ENCODE data around the gene CYTIP. TPM values are rescaled to one million over a fixed set of nuclear protein-coding genes. Genes with fewer than 3 reads are reported as not detected.

The CYTIP gene
- total and polyA plus RNA-seq, 2 of the 13 experiments (the other 11 are each of a cell fraction or from before 2014, with no cell fraction given), result not detected

- Histone ChIP-seq H3K36me3 (replicated peaks in 1 of 2; ENCODE audit: control insufficient read depth in 1 of 2, insufficient read depth in 2 of 2, low read length in 2 of 2) (no peaks in the 10 kb centered on the region), H3K9me3 (ENCODE audit: low read length) (no peaks in the 10 kb centered on the region), H4K20me1 (ENCODE audit: insufficient read depth, low read length) (no peaks in the 10 kb centered on the region), H2AFZ (ENCODE audit: low read length) (no peak overlapping the region), H3K9ac (ENCODE audit: insufficient read depth, low read depth, low read length) (no peak overlapping the region), H3K4me3 (replicated peaks in 1 of 3; ENCODE audit: insufficient read depth in 1 of 3, low read depth in 2 of 3, low read length in 3 of 3) (no peak overlapping the region), H3K79me2 (ENCODE audit: insufficient read depth, low read length) (no peaks in the 10 kb centered on the region), H3K4me1 (ENCODE audit: insufficient read depth, low read length) (no peaks in the 10 kb centered on the region), H3K27me3 (ENCODE audit: control insufficient read depth in 1 of 2, insufficient read depth in 2 of 2, low read length in 2 of 2) (peaks cover 0 to 6% of the 10 kb centered on the region in 2 experiments; a peak in 1 of 5 replicates), H3K4me2 (ENCODE audit: low read depth, low read length) (no peak overlapping the region), H3K27ac (ENCODE audit: extremely low read length, insufficient read depth, low read length) (no peak overlapping the region)
- CTCF ChIA-PET (ENCODE audit: low intra/inter-chr PET ratio, low total read pairs), result no interaction called here
- no peak for ATAC-seq
- no TSS peak for BruUV-seq (replicated peaks)
- no peak for FAIRE-seq
- POLR2A ChIA-PET, result no interaction called here
- intact Hi-C loops (cut with micrococcal nuclease; ENCODE audit: unreplicated experiment) (no loop called here), in situ Hi-C loops (cut with HindIII; ENCODE audit: extremely low pct_ligation_motif_present, low pct_unique_long_range_greater_than_20kb) (no loop called here)
- no peak for DNase-seq (ENCODE audit: low spot score)
- 48% methylated on average over 3 of the region's 3 CpGs for WGBS (ENCODE audit: low lambda C conversion rate)
- no peak for TF ChIP-seq CBX2 (IDR thresholded peaks at IDR 0.05; ENCODE audit: low read depth, low read length)
- no peak for TF ChIP-seq CBX2 (CRISPR knock-in tag; IDR thresholded peaks at IDR 0.05; ENCODE audit: low read depth)
- no peak for TF ChIP-seq ZNF230 (CRISPR knock-in tag; IDR thresholded peaks at IDR 0.05)
- no peak for TF ChIP-seq PPARG (CRISPR knock-in tag; conservative IDR thresholded peaks at IDR 0.05)
- TF ChIP-seq SIN3A (IDR thresholded peaks at IDR 0.05; ENCODE audit: borderline replicate concordance, low read depth, low read length), result no peak
- TF ChIP-seq, protein P1, sequence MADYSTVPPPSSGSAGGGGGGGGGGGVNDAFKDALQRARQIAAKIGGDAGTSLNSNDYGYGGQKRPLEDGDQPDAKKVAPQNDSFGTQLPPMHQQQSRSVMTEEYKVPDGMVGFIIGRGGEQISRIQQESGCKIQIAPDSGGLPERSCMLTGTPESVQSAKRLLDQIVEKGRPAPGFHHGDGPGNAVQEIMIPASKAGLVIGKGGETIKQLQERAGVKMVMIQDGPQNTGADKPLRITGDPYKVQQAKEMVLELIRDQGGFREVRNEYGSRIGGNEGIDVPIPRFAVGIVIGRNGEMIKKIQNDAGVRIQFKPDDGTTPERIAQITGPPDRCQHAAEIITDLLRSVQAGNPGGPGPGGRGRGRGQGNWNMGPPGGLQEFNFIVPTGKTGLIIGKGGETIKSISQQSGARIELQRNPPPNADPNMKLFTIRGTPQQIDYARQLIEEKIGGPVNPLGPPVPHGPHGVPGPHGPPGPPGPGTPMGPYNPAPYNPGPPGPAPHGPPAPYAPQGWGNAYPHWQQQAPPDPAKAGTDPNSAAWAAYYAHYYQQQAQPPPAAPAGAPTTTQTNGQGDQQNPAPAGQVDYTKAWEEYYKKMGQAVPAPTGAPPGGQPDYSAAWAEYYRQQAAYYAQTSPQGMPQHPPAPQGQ (CRISPR knock-in tag; IDR thresholded peaks at IDR 0.05; ENCODE audit: borderline replicate concordance), result no peak
- no peak for TF ChIP-seq MLLT10 (CRISPR knock-in tag; IDR thresholded peaks at IDR 0.05)
- no peak for TF ChIP-seq ZNF337 (CRISPR knock-in tag; IDR thresholded peaks at IDR 0.05; ENCODE audit: borderline replicate concordance, low read depth)
- no peak for TF ChIP-seq ATF3 (CRISPR knock-in tag; IDR thresholded peaks at IDR 0.05)
- no peak for TF ChIP-seq ZNF225 (CRISPR knock-in tag; IDR thresholded peaks at IDR 0.05)
- no peak for TF ChIP-seq MIXL1 (CRISPR knock-in tag; IDR thresholded peaks at IDR 0.05)
- no peak for TF ChIP-seq GPBP1L1 (CRISPR knock-in tag; IDR thresholded peaks at IDR 0.05)
- no peak for TF ChIP-seq KDM3A (CRISPR knock-in tag; IDR thresholded peaks at IDR 0.05; ENCODE audit: low read depth)
- no peak for TF ChIP-seq AGO2 (optimal IDR thresholded peaks at IDR 0.05; ENCODE audit: low read depth, low read length)
- no peak for TF ChIP-seq ZNF576 (CRISPR knock-in tag; IDR thresholded peaks at IDR 0.05)
- TF ChIP-seq, protein P2, sequence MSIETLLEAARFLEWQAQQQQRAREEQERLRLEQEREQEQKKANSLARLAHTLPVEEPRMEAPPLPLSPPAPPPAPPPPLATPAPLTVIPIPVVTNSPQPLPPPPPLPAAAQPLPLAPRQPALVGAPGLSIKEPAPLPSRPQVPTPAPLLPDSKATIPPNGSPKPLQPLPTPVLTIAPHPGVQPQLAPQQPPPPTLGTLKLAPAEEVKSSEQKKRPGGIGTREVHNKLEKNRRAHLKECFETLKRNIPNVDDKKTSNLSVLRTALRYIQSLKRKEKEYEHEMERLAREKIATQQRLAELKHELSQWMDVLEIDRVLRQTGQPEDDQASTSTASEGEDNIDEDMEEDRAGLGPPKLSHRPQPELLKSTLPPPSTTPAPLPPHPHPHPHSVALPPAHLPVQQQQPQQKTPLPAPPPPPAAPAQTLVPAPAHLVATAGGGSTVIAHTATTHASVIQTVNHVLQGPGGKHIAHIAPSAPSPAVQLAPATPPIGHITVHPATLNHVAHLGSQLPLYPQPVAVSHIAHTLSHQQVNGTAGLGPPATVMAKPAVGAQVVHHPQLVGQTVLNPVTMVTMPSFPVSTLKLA (IDR thresholded peaks at IDR 0.05), result no peak
- no peak for TF ChIP-seq ZBED4 (CRISPR knock-in tag; IDR thresholded peaks at IDR 0.05; ENCODE audit: borderline replicate concordance)
- TF ChIP-seq ZKSCAN1 (IDR thresholded peaks at IDR 0.05; ENCODE audit: low read length), result no peak
Observed at GRCh38 chr2:157444641-157445040, 752 bp upstream of the CYTIP start.
